Islet precursor cell (in vitro differentiated cells): ENCODE data around the gene GPR83.
A peak's percentile ranks its signal among the peaks of the same experiment; 100 is the strongest.
"Not testable (repeated sequence)": the region's sequence is repeated elsewhere in the genome, so short reads cannot be mapped to it uniquely, and the experiment has no call there.

ENCODE experiments used
- DNase-seq: peaks from one replicate; pipeline ENCODE4 v3.0.0-alpha.2; 2018

GPR83 gene

GRCh38 chr11:94400839-94401772, at the start of gene GPR83:
Gene GPR83 (minus strand): TSS chr11:94401419. CDS start chr11:94401247, 172 bp downstream.
- DNase-seq, result peak; percentile 84

DNA sequence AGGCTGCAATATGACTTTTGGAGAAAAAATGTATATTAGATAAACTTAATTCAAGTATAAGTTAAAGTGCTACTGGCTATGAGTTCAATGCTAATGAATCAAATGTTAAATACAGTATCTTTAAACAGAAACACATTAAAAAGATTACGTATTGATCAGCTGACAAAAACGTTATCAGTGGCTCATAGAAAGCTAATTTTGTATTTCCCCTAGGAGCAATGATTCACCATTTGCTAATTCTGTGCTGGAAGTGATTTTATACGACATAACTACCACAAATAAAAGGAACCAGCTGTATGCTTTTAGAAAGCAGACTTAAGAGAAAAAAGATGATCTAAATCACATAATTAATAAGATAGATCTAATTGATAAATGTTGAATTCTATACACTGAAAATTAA, 48.8 kb upstream of the GPR83 start:
- DNase-seq, result no peak

DNA sequence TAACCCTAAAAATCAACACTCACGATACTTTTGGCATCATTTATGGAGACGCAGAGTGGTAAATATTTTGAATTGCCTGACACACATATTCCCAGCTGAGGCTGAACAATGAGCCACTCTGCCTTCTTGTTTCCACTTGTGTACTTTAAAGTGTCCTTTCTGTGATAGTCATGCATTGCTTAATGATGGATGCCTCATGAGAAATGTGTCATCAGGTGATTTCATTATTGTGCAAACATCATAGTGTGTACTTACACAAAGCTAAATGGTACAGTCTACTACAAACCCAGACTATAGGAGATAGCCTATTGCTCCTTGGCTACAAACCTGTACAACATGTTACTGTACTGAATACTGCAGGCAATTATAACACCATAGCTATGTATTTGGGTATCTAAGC, 48.2 kb upstream of the GPR83 start:
- DNase-seq, result no peak

- no peak for DNase-seq
Observed at GRCh38 chr11:94449029-94449428, 47.8 kb upstream of the GPR83 start.

DNA sequence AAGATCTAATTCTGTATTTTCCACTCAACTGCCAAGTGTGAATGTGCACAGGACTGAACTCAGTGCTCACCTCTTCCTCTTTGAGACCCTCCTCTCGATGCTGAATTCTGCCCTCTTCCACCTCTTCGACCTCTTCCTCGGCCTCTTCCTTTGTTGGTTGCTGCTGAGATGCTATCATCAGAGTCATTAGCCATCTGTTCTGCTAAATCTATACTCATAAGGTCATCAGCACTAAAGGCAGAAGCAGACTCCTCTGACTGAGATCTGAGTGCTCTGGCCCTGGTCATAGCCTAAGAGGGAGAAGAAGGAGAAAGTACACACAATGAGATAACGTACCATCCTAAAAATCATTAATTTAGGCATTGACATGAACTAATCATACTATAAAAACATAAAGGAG, 45.9 kb upstream of the GPR83 start:
- no peak for DNase-seq

DNA sequence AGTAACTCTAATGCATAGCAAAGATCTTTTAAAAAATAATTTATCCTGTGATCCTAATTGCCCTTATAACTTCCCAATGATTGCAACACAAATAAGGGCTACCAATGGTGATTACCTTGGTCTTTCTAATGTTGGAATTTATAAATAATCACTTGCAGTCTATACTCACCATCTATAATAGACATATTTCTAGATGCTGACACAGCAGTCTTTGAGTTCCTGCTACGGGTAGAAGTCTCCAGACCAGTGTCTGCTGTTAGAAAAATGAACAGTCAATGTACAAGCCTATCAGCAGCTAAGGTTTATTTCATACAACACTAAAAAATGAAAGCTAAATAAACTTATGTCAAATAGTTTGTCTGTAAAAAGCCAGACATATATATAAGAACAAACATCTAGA, 44.4 kb upstream of the GPR83 start:
- DNase-seq, result no peak

DNA sequence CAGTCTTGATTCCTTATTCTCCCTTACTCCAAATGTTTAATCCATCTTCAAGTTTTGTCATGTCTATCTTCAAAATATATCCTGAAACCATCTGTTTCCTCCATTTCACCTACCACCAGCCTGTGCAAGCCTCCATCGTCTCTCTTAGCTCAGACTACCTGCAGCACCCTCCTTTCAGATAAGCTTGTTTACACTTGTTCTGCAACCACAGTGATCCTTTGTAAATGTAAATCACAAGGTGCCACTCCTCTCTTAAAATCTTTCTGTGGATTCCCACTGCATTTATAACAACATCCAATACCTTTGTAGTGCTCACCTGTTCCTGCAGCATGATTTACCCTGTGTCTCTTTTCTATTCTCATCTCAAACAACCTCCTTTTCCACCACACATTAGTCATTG, 31.8 kb upstream of the GPR83 start:
- DNase-seq, result no peak

- no peak for DNase-seq
Observed at GRCh38 chr11:94424662-94425061, 23.4 kb upstream of the GPR83 start.

GRCh38 chr11:94424011-94424410, 22.8 kb upstream of the GPR83 start:
- DNase-seq, result no peak

GRCh38 chr11:94423507-94423906, 22.3 kb upstream of the GPR83 start:
- DNase-seq, result no peak

DNA sequence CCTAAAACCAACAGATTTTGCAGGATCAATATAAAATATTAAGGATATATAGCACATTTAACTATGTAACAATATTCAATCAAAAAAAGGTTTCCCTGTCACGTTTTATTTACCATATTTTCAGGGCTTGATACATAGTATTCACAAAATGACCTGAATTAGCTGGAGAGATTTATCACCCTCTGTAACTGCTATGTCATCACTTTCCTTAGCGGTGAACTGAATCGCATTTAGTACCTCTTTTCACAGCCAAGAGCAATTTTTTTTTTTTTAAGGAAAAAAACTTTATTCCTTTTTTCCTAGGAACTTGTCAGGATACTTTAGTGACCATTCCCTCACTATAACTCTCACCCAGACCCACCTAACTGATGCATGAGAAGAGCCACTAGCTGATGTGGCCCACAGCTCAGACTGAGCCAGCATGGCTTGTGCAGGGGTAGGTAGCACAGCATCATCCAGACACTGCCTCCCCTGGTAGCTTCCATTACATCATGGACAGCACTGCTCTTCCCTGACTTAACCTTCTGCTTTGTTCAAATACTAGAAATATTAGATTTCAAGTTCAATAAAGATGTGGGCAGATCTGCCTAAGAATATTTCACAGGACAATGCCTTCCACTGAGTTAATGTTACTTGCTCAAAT, 17.0 kb upstream of the GPR83 start:
- no peak for DNase-seq

DNA sequence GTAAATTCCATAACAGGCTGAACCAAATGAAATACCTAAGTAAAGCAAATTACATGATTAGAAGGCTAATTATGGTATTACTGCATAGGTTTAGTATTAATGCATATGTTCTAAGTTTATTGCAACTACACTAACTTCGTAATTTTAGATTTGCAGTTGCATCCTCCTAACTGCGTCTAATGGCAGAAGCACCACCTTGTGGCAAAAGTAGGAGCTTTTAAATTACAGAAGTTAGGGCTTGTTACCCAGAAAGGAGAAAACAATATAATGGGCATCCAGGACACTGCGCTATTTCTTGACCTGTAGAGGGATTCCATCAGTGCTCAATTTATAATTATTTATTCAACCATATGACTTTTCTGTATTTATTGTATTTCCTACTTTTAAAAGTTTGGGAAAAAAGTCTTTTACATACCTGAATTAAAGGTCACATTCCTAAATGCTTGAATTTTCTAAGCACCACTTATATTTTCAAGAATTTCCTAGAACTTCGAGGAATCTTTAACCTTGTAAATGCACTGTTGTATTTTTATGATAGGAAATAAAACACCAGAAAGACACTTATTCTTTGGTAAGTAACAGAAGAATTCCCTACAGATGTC, 16.3 kb upstream of the GPR83 start:
- DNase-seq, result no peak

DNA sequence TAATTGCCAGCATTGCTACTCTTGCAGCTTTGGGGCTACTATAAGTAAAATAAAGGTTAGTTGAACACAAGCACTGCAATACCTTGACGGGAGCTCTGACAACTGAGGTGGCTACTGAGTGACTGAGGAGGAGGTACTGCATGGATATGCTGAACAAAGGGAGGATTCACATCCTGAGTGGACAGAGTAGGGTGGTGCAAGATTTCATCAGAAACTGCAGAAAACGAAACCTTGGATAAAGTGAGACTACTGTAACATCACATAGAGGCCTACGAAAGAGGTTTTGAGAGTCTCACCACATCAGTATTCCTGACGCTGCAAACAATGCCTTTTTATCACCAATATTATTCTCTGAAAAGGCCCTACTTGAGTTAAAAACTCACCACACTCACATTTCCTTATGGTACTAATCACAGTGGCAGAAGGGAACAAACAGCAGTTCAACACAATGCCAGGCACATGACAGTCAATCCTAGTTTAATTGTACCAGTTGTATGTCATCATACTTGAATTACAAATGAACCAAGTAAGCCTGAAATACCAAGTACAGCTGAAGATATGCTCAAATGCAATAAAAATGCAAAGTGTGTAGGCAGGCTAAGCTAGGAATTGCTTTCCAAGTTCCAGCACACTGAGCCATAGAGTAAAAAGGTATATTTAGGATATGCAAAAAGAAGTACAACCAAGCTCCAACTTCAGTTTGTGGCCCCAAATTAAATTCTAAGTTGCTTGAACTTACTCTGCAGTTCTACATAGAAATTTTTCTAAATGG, 4.0 kb upstream of the GPR83 start:
- no peak for DNase-seq

DNA sequence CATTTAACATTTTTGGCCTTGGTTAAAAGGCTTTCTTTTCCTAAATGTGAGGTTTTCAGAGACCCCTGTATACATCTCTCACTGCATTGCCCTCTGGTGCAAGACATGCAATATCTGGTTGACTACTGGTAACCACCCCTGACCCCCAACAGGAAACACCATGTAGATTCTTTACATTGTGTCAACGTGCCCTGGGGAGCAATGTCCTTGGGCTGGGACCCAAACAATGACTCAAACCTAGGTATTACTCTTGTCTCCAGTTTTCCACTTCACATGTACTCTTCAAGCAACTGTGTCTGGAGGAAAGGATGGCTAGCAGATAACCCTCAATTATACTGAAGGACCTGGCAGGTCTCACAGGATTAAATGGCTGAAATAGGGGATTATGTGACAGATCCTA, 1.1 kb upstream of the GPR83 start:
- DNase-seq, result no peak

DNA sequence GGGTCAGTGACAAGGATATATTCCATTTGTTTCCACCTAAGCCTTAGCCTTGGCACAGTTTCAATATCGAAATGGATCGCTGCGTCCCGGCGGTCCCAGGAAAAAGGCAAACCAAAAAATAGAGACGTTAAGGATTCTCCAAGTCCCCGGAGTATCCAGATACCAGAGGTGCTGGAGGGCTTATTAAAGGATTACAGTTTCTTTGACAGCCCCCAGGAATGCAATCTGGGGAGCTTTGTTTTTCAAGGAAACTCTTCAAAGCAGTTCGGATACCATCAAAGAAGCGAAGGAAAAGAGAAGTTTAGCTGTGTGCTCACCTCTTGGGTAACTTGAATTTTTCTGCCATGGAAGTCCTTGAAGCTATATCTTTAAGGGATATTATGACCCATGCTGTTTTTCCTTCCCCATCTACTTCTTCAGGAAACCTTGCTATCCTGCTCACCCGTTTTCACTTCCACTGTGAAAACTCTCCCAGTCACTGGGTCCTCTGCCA, 600 bp upstream of the GPR83 start:
- DNase-seq, result no peak

GRCh38 chr11:94400457-94400838, 771 bp downstream of the GPR83 start:
- DNase-seq, result no peak

DNA sequence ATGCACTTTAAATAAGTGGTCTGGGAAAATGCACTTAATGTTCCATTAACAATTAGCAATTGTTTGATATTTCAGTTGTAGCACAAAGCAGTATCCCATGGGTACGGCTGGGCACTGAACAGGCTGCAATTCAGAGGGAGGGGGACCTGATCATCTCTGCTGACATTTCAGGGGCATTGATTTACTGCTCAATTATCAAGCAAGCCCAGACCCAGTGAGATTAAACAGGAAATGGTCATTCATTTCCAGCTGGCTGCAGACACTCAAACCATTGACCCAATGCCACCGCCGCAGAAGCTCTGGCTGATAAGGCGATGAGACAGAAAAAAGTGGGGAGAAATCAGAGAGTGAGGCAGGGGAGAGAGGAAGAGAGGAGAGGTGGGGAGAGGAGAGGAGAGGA, 1.2 kb downstream of the GPR83 start:
- DNase-seq, result no peak

GRCh38 chr11:94398101-94398500, 3.1 kb downstream of the GPR83 start:
- no peak for DNase-seq

- no peak for DNase-seq
Observed at GRCh38 chr11:94396282-94396681, 4.9 kb downstream of the GPR83 start.

DNA sequence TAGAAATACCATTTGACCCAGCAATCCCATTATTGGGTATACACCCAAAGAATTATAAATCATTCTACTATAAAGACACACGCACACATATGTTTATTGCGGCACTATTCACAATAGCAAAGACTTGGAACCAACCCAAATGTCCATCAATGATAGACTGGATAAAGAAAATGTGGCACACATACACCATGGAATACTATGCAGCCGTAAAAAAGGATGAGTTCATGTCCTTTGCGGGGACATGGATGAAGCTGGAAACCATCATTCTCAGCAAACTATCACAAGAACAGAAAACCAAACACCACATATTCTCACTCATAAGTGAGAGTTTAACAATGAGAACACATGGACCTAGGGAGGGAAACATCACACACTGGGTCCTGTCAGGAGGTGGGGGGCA, 9.3 kb downstream of the GPR83 start:
- DNase-seq, result not testable (repeated sequence)

DNA sequence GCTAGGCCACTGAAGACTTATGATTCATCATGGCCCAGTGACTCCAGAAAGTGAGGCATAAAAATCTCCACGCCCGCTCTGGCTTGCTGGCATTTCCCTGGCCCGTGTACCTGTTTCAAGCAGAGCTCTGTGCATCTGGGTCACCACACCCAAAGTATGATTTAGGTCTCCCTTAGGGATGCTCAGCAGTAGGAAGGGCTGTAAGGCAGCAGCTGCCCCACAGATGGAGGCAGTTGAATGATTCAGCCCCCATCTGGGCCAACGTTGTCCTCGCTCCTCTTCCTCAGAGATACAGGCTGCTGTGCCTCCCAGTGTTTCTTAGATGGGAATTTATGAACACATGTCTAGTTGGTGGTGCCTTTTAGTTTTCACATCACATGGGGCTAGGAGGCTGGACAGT, 21.6 kb downstream of the GPR83 start:
- DNase-seq, result no peak

DNA sequence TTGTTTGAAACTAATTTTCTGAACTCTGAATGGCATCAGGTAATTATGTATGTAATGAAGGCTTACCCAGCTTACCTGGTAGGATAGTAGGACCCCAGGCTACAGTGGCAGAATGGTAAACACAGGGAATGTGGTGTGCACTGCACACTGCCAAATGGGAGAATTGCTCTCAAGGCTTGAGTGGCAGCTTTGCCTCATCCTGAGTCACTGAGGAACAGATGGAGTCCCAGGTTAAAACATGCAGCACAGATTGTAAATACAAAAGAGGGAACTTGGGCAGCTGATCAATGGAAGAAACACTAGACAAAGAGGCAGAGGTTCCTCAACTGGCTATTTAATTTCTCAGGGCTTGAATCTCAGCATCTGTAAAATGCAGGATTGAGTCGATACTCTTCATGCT, 24.4 kb downstream of the GPR83 start:
- DNase-seq, result no peak

DNA sequence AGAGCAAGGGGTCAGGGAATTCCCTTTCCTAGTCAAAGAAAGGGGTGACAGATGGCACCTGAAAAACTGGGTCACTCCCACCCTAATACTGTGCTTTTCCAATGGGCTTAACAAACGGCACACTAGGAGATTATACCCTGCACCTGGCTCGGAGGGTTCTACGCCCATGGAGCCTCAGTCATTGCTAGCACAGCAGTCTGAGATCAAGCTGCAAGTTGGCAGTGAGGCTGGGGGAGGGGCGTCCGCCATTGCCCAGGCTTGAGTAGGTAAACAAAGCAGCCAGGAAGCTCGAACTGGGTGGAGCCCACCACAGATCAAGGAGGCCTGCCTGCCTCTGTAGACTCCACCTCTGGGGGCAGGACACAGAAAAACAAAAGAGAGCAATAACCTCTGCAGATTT, 30.6 kb downstream of the GPR83 start:
- DNase-seq, result not testable (repeated sequence)
